ENCODE measurements around the gene VCAN. TPM values are rescaled to one million over a fixed set of nuclear protein-coding genes. Genes with fewer than 3 reads are reported as not detected.

The VCAN gene
- polyA plus RNA-seq, 3 donors from 2014 or later, result 0.86 to 5.4 (median 1.6) TPM

GRCh38 chr5:83473346-83474160, 2.0 kb downstream of the VCAN start:
- H3K4me3 Mint-ChIP-seq, result peak overlapping the region; percentile 57 to 79 (median 74)
- H3K36me3 Mint-ChIP-seq, result no peaks in the 10 kb centered on the region
- H3K4me1 Mint-ChIP-seq, result peaks cover 18 to 40% of the 10 kb centered on the region in 2 donors
- peaks cover 21 to 48% (median 39%) of the 10 kb centered on the region in 3 donors for H3K27me3 Mint-ChIP-seq (ENCODE audit: low read depth in 3 of 3)
- peaks cover 0 to 26% (median 2%) of the 10 kb centered on the region in 6 donors for H3K9me3 Mint-ChIP-seq
- no peak for DNase-seq
- peak overlapping the region in 2 of 6 donors; percentile 37 to 50 for H3K27ac Mint-ChIP-seq

DNA sequence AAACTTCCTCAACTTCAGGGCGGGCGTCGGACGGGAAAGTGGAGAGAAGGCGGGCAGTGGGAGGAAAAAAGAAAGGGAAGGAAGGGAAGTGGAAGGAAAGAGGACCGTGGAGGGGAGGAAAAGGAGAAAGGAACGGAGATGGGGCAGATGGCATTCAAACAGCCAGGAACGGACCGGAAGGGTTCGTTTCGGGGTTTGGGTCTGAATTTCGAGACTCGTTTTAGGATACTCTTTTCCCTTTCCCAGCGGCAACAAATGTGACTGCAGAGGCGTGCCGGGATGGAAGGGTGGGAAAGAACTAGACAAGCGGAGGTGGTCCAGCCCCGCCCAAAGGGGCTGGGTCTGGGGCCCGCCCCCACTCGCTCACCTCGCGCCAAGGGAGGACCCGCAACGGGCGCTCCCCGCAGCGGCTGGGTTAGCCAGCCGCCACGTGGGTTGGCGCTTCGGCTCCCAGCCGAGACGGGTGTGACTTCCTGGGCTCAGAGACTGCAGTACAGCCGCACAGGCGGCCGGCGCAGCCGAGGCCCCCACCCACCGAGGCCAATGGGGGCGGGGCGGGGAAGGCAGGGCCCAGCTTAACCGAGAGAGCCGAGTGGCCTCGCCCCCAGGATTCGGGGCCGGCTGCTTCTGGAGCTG, 2.7 kb downstream of the VCAN start:
- peaks cover 18 to 40% of the 10 kb centered on the region in 2 donors for H3K4me1 Mint-ChIP-seq
- peak; percentile 11 to 18 (median 16) for DNase-seq
- peak overlapping the region; percentile 57 to 79 (median 74) for H3K4me3 Mint-ChIP-seq
- no peaks in the 10 kb centered on the region for H3K36me3 Mint-ChIP-seq
- peaks cover 21 to 50% (median 39%) of the 10 kb centered on the region in 3 donors for H3K27me3 Mint-ChIP-seq (ENCODE audit: low read depth in 3 of 3)
- peak overlapping the region in 1 of 6 donors; percentile 37 for H3K27ac Mint-ChIP-seq
- peaks cover 0 to 26% (median 2%) of the 10 kb centered on the region in 6 donors for H3K9me3 Mint-ChIP-seq

- Mint-ChIP-seq H3K36me3 (no peaks in the 10 kb centered on the region), H3K27me3 (ENCODE audit: low read depth in 3 of 3) (peaks cover 19 to 50% (median 37%) of the 10 kb centered on the region in 3 donors), H3K4me3 (peak overlapping the region in 3 of 5 donors; percentile 53 to 62 (median 57)), H3K9me3 (peaks cover 0 to 26% (median 2%) of the 10 kb centered on the region in 6 donors), H3K4me1 (peaks cover 18 to 40% of the 10 kb centered on the region in 2 donors), H3K27ac (no peak overlapping the region)
- no peak for DNase-seq
These were observed 3.4 kb downstream of the VCAN start for GRCh38 chr5:83474991-83475390.

DNA sequence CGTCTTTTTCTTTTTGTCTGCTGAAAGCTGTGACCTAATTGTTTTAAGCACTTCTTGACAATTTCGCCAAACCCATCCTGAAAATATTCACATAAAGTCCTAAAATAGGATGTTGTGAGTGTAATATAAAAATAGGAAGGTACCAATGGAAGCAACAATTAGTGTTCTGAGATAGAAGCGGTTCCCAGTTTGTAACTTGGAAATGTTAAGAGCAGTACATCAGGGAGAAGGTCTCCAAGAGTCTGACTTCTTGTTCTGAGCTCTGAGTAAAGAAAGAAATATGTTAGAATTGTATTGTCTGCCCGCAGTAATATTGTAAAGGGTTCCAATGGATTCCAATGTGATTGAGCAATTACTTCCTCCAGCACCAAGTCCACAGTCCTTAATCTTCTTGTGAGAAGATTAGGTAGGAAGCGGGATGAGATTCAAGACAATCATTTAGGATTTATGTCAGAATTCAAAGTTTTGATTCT, 3.9 kb downstream of the VCAN start:
- no peaks in the 10 kb centered on the region for H3K36me3 Mint-ChIP-seq

GRCh38 chr5:83475935-83476814, 4.6 kb downstream of the VCAN start:
- Mint-ChIP-seq H3K27me3 (ENCODE audit: low read depth in 3 of 3) (peaks cover 19 to 41% (median 25%) of the 10 kb centered on the region in 3 donors), H3K36me3 (no peaks in the 10 kb centered on the region), H3K27ac (no peak overlapping the region), H3K4me1 (peaks cover 16 to 40% of the 10 kb centered on the region in 2 donors), H3K4me3 (peak overlapping the region in 1 of 5 donors; percentile 14), H3K9me3 (peaks cover 0 to 26% (median under 1%) of the 10 kb centered on the region in 6 donors)
- DNase-seq, result no peak

More for the DNA sequence above, 3.9 kb downstream of the VCAN start:
- Mint-ChIP-seq H3K27me3 (ENCODE audit: low read depth in 3 of 3) (peaks cover 19 to 48% (median 32%) of the 10 kb centered on the region in 3 donors), H3K4me3 (peak overlapping the region in 2 of 5 donors; percentile 50 to 62), H3K4me1 (peaks cover 18 to 40% of the 10 kb centered on the region in 2 donors), H3K27ac (no peak overlapping the region), H3K9me3 (peaks cover 0 to 26% (median 2%) of the 10 kb centered on the region in 6 donors)
- no peak for DNase-seq

GRCh38 chr5:83482961-83483360, 11.4 kb downstream of the VCAN start:
- Mint-ChIP-seq H3K27ac (no peak overlapping the region), H3K4me3 (no peak overlapping the region), H3K4me1 (no peaks in the 10 kb centered on the region), H3K9me3 (peaks cover 0 to 19% (median 3%) of the 10 kb centered on the region in 6 donors), H3K27me3 (ENCODE audit: low read depth in 3 of 3) (peaks cover 0 to 6% (median 2%) of the 10 kb centered on the region in 3 donors), H3K36me3 (no peaks in the 10 kb centered on the region)
- no peak for DNase-seq

DNA sequence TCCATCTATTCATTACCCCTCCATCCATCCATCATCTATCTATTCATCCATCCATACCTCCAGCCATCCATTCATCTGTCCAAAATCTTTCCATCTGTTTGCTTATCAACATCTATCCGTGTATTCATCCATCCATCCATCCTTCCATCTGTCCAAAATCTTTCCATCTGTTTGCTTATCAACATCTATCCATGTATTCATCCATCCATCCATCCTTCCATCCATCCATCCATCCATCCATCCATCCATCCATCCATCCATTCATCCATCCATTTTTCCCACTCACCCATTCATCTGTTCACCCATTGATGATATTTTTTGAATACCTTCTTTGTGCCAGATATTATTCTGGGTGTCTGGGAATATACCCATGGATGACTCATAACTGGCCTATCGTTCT, 12.8 kb downstream of the VCAN start:
- Mint-ChIP-seq H3K4me1 (no peaks in the 10 kb centered on the region), H3K9me3 (peaks cover 0 to 19% (median 3%) of the 10 kb centered on the region in 6 donors), H3K36me3 (no peaks in the 10 kb centered on the region), H3K27ac (no peak overlapping the region), H3K4me3 (no peak overlapping the region), H3K27me3 (ENCODE audit: low read depth in 3 of 3) (peaks cover 0 to 4% (median 2%) of the 10 kb centered on the region in 3 donors)
- no peak for DNase-seq

- no peak for DNase-seq
- Mint-ChIP-seq H3K27ac (no peak overlapping the region), H3K4me3 (no peak overlapping the region), H3K4me1 (no peaks in the 10 kb centered on the region), H3K27me3 (ENCODE audit: low read depth in 3 of 3) (peaks cover 0 to 4% (median 2%) of the 10 kb centered on the region in 3 donors), H3K9me3 (peaks cover 0 to 19% (median 3%) of the 10 kb centered on the region in 6 donors), H3K36me3 (no peaks in the 10 kb centered on the region)
These were observed 14.3 kb downstream of the VCAN start for GRCh38 chr5:83485842-83486241.

GRCh38 chr5:83487155-83487554, 15.6 kb downstream of the VCAN start:
- H3K36me3 Mint-ChIP-seq, result no peaks in the 10 kb centered on the region
- no peaks in the 10 kb centered on the region for H3K4me1 Mint-ChIP-seq
- peaks cover 0 to 19% (median 3%) of the 10 kb centered on the region in 6 donors for H3K9me3 Mint-ChIP-seq
- DNase-seq, result no peak
- H3K27ac Mint-ChIP-seq, result no peak overlapping the region
- peaks cover 0 to 4% (median 2%) of the 10 kb centered on the region in 3 donors for H3K27me3 Mint-ChIP-seq (ENCODE audit: low read depth in 3 of 3)
- no peak overlapping the region for H3K4me3 Mint-ChIP-seq

DNA sequence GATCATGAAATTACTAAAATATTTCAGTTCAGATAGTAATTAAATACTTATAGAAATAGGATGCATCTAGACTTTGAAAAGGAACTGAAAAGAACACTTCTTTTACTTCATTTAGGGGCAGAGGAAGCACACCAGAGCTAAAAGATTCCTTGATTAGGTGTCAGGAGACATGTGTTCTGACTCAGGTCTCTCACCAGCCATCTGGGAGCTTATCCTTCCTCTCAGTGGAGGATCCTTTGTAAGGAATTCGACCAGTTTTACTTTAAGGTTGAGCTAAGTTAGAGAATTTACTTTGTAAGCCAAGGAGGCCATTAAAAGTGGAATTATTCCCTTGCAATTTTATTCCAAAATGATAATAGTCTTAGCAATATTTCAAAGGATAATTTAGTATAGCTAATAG, 16.7 kb downstream of the VCAN start:
- no peak overlapping the region for H3K27ac Mint-ChIP-seq
- no peaks in the 10 kb centered on the region for H3K4me1 Mint-ChIP-seq
- peaks cover 0 to 4% (median 2%) of the 10 kb centered on the region in 3 donors for H3K27me3 Mint-ChIP-seq (ENCODE audit: low read depth in 3 of 3)
- DNase-seq, result no peak
- H3K4me3 Mint-ChIP-seq, result no peak overlapping the region
- no peaks in the 10 kb centered on the region for H3K36me3 Mint-ChIP-seq
- peaks cover 0 to 19% (median 3%) of the 10 kb centered on the region in 6 donors for H3K9me3 Mint-ChIP-seq

GRCh38 chr5:83488821-83489220, 17.3 kb downstream of the VCAN start:
- DNase-seq, result no peak
- H3K27me3 Mint-ChIP-seq (ENCODE audit: low read depth in 3 of 3), result peaks cover 0 to 4% (median 2%) of the 10 kb centered on the region in 3 donors
- H3K36me3 Mint-ChIP-seq, result no peaks in the 10 kb centered on the region

DNA sequence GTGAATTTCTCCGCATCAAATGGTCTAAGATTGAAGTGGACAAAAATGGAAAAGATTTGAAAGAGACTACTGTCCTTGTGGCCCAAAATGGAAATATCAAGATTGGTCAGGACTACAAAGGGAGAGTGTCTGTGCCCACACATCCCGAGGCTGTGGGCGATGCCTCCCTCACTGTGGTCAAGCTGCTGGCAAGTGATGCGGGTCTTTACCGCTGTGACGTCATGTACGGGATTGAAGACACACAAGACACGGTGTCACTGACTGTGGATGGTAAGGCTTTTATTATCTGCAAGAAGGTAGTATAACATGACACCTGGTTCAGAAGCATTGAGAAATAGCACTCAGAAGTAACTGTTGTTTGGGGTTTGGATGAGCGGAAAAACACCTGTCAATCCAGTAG, 18.7 kb downstream of the VCAN start:
- Mint-ChIP-seq H3K4me3 (no peak overlapping the region), H3K4me1 (no peaks in the 10 kb centered on the region), H3K36me3 (no peaks in the 10 kb centered on the region), H3K27me3 (ENCODE audit: low read depth in 3 of 3) (peaks cover 0 to 2% (median 2%) of the 10 kb centered on the region in 3 donors), H3K9me3 (peaks cover 0 to 8% (median 2%) of the 10 kb centered on the region in 6 donors), H3K27ac (no peak overlapping the region)
- no peak for DNase-seq

More at GRCh38 chr5:83488821-83489220, 17.3 kb downstream of the VCAN start:
- no peak overlapping the region for H3K4me3 Mint-ChIP-seq
- peaks cover 0 to 19% (median 3%) of the 10 kb centered on the region in 6 donors for H3K9me3 Mint-ChIP-seq
- no peaks in the 10 kb centered on the region for H3K4me1 Mint-ChIP-seq
- H3K27ac Mint-ChIP-seq, result no peak overlapping the region

- DNase-seq, result no peak
- Mint-ChIP-seq H3K4me3 (no peak overlapping the region), H3K9me3 (peaks cover 0 to 6% (median 0%) of the 10 kb centered on the region in 6 donors), H3K4me1 (no peaks in the 10 kb centered on the region), H3K36me3 (no peaks in the 10 kb centered on the region), H3K27me3 (ENCODE audit: low read depth in 3 of 3) (peaks cover 0 to 2% (median 0%) of the 10 kb centered on the region in 3 donors), H3K27ac (no peak overlapping the region)
These were observed 20.8 kb downstream of the VCAN start for GRCh38 chr5:83492331-83492730.

All from immature natural killer cell (primary cell).